ENCODE data around the gene S1PR5. TPM values are rescaled to one million over a fixed set of nuclear protein-coding genes. Genes with fewer than 3 reads are reported as not detected.
A peak's percentile ranks its signal among the peaks of the same experiment; 100 is the strongest.

S1PR5 gene
- total RNA-seq, 2 experiments from 2014 or later = 0.55 to 0.92 TPM

DNA sequence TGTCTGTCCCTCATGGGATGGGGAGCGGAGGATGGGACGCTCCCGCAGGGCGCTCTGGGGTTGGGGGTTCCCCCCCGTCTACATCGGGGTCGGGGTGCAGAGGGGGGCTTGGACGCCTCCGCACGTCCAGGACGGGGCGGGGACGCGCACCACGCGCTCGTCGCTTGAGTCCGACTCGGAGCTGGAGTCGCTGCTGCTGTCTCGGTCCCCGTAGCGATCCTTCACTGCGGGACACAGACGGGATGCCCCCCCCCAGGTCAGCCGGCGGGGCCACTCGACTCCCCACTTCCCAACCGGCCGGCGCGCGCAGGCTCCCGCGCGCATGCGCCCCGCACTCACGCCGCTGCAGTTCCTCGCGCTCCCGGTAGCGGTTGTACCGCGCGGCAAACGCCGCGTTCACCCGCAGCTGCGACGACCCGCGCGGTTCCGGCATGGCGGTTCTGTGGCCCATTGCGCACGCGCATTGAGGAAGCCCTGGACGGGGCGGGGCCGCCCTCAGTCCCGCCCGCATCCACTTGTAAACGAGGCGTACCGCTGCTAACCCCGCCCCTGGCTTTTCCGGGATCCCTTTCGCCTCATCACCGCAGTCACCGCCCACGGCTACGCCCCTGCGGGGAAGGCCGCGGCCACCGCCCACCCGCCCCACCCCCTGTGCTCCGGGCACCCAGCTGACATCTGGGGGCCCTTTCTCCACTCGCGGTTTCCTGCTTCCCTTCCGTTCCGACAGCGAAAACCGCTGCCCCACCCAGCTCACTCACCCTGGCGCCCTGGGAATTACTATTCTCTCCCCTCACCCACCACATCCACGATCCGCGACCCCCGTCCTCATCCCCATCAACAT is 48.5 kb upstream of the S1PR5 start, which contains the start of gene KRI1:
Gene KRI1, minus strand, starts transcription at position 444 of the 841 bp plus-strand sequence. Its CDS starts 11 bp downstream, at position 433.
- Histone ChIP-seq H3K36me3 (ENCODE audit: insufficient read depth, low read length) (peaks cover 30% of the 10 kb centered on the region), H3K4me1 (ENCODE audit: insufficient read depth, low read length) (peaks cover 56% of the 10 kb centered on the region), H3K4me3 (ENCODE audit: low read length) (peak within 1 kb of the TSS; percentile 87), H3K27ac (ENCODE audit: low read depth in 1 of 2, low read length in 2 of 2) (peak within 1 kb of the TSS; percentile 80 to 94), H3K27me3 (ENCODE audit: control insufficient read depth in 1 of 2, insufficient read depth in 2 of 2, low read length in 2 of 2) (no peaks in the 10 kb centered on the region), H3K9me3 (ENCODE audit: control insufficient read depth in 1 of 2, insufficient read depth in 1 of 2, low read length in 2 of 2) (no peaks in the 10 kb centered on the region)
- POLR2A ChIA-PET = interaction anchor here (0.6 to 5.6 kb wide), 13 partner anchors 12 to 523 kb away, joined by 3 to 81 read pairs (median 3); partner anchors contain the start of genes CARM1, DNM2, LDLR and TMED1
- ATAC-seq (ENCODE audit: poor library complexity) (peak; percentile 52), DNase-seq (peak; percentile 97 to 100 (median 99))
- CTCF ChIA-PET = interaction anchor here (0.6 to 4.7 kb wide), 6 partner anchors 11 to 79 kb away, joined by 3 to 24 read pairs (median 5); partner anchors contain the start of genes ATG4D and KEAP1
- H3K27ac Mint-ChIP-seq = peak within 1 kb of the TSS; percentile 95
- H3K9me3 Mint-ChIP-seq = no peaks in the 10 kb centered on the region
- H3K4me1 Mint-ChIP-seq (ENCODE audit: low read depth) = peaks cover 46% of the 10 kb centered on the region
- peak within 1 kb of the TSS; percentile 93 for H3K4me3 Mint-ChIP-seq
- no peak for TF ChIP-seq CTCF (IDR thresholded peaks at IDR 0.05)
- intact Hi-C loops (cut with DNase I, micrococcal nuclease) = loop anchor here (1.0 to 5.0 kb wide), 4 partner anchors 22 to 163 kb away; partner anchors contain the start of genes CDC37 (in 2 of the 2), ATG4D (in 1 of the 2) and ILF3 (in 1 of the 2)
- H3K36me3 Mint-ChIP-seq (ENCODE audit: low read depth) = peaks cover 55% of the 10 kb centered on the region
- no peaks in the 10 kb centered on the region for H3K27me3 Mint-ChIP-seq

DNA sequence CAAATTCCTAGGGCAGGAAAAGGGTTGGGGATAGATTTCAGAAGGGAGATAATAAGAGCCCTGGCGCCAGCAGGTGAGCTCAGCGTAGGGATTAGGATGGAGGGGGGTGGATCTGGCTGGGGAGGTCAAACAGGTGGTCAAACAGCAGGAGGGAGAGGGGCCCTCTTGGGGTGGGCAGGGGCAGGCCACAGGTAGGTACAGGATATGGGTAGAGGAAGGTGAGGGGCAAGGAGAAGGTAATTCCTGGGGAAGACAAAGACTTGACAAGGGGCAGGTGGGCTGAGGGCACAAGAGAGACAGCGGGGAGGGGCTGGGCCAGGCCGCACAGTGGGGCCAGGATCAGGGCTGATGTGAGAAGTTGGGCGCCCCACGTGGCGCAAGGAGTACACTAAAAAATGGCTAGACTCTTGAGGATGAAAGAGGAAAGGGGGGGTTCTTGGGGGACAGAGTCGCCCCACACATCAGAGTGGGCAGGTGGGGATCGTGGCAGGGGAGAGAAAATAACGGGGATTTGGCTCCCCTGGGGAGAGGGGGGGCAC is 47.9 kb upstream of the S1PR5 start:
- ChIA-PET CTCF (interaction anchor here (1.9 to 4.7 kb wide), 2 partner anchors 10 to 23 kb away, joined by 6 to 24 read pairs; partner anchors contain the start of gene ATG4D), POLR2A (interaction anchor here (0.5 to 5.6 kb wide), 6 partner anchors 12 to 306 kb away, joined by 3 to 81 read pairs (median 4); partner anchors contain the start of genes CARM1 and TMED1)
- Histone ChIP-seq H3K9me3 (ENCODE audit: control insufficient read depth in 1 of 2, insufficient read depth in 1 of 2, low read length in 2 of 2) (no peaks in the 10 kb centered on the region), H3K36me3 (ENCODE audit: insufficient read depth, low read length) (peaks cover 37% of the 10 kb centered on the region), H3K27ac (ENCODE audit: low read depth in 1 of 2, low read length in 2 of 2) (peak overlapping the region; percentile 80 to 94), H3K27me3 (ENCODE audit: control insufficient read depth in 1 of 2, insufficient read depth in 2 of 2, low read length in 2 of 2) (no peaks in the 10 kb centered on the region), H3K4me1 (ENCODE audit: insufficient read depth, low read length) (peaks cover 56% of the 10 kb centered on the region), H3K4me3 (ENCODE audit: low read length) (peak overlapping the region; percentile 87)
- Mint-ChIP-seq H3K36me3 (ENCODE audit: low read depth) (peaks cover 62% of the 10 kb centered on the region), H3K4me1 (ENCODE audit: low read depth) (peaks cover 43% of the 10 kb centered on the region), H3K9me3 (no peaks in the 10 kb centered on the region), H3K4me3 (peak overlapping the region; percentile 93), H3K27me3 (no peaks in the 10 kb centered on the region), H3K27ac (peak overlapping the region; percentile 95)
- no peak for TF ChIP-seq CTCF (IDR thresholded peaks at IDR 0.05)
- intact Hi-C loops (cut with DNase I, micrococcal nuclease) = loop anchor here (5.0 kb wide), 3 partner anchors 87 to 163 kb away; partner anchors contain the start of genes CDC37 (in 2 of the 2) and ILF3 (in 1 of the 2)
- DNase-seq = peak in 13 of 14 experiments; percentile 30 to 83 (median 53)
- no peak for ATAC-seq (ENCODE audit: poor library complexity)

DNA sequence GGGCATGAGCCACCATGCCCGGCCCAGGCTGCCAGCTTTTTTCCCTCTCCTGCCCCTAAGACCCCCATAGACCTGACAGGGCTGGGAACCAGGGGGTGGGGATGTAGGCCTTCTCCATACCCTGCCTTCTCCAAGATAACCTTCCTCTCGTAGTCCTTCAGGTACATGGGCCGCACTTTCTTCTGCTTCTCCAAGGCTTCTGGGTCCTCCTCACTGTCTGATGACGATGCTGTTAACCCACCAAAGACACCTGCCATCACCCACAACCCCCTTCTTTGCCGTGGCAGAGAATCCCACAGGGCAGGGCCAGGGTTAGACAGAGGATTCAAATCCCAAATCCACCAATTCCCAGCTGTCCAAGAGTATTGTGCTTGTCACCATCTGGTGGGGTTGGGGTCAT is 45.4 kb upstream of the S1PR5 start:
- no peak overlapping the region for H3K27ac Mint-ChIP-seq
- CTCF ChIA-PET = no interaction called here
- H3K9me3 Mint-ChIP-seq = no peaks in the 10 kb centered on the region
- H3K4me3 Mint-ChIP-seq = no peak overlapping the region
- peaks cover 31% of the 10 kb centered on the region for H3K4me1 Mint-ChIP-seq (ENCODE audit: low read depth)
- H3K27ac ChIP-seq (ENCODE audit: low read depth in 1 of 2, low read length in 2 of 2) = no peak overlapping the region
- peaks cover 60% of the 10 kb centered on the region for H3K36me3 ChIP-seq (ENCODE audit: insufficient read depth, low read length)
- H3K36me3 Mint-ChIP-seq (ENCODE audit: low read depth) = peaks cover 75% of the 10 kb centered on the region
- no peaks in the 10 kb centered on the region for H3K9me3 ChIP-seq (ENCODE audit: control insufficient read depth in 1 of 2, insufficient read depth in 1 of 2, low read length in 2 of 2)
- no peak overlapping the region for H3K4me3 ChIP-seq (ENCODE audit: low read length)
- DNase-seq = no peak
- H3K27me3 Mint-ChIP-seq = no peaks in the 10 kb centered on the region
- intact Hi-C loops (cut with DNase I, micrococcal nuclease) = no loop called here
- H3K27me3 ChIP-seq (ENCODE audit: control insufficient read depth in 1 of 2, insufficient read depth in 2 of 2, low read length in 2 of 2) = no peaks in the 10 kb centered on the region
- ATAC-seq (ENCODE audit: poor library complexity) = no peak
- TF ChIP-seq CTCF (IDR thresholded peaks at IDR 0.05) = no peak
- peaks cover 46% of the 10 kb centered on the region for H3K4me1 ChIP-seq (ENCODE audit: insufficient read depth, low read length)
- POLR2A ChIA-PET = interaction anchor here (2.6 kb wide), 1 partner anchor 9 kb away, joined by 17 read pairs; no protein-coding TSS in a partner anchor

Data from CD4-positive, alpha-beta T cell (primary cell).